Spleen (tissue), 7 donors: ENCODE measurements around the gene NIPA2.

Experiments
- CTCF ChIP-seq, 11 experiments: fragments of 200-600 bp in 7 of 11; fragments of 450-650 bp in 4 of 11; sonication (generic) in 4 of 11; IDR thresholded peaks in 8 of 11; conservative IDR thresholded peaks in 3 of 11; 1 replicate in 7 of 11; 2 replicates in 4 of 11; pipeline versions ENCODE4 v1.4.0 to v1.8.0; 2016 to 2021; ENCODE audit warnings: antibody characterized with exemption in 11 of 11, inconsistent platforms in 4 of 11, mild to moderate bottlenecking in 1 of 11
- POLR2A ChIP-seq, 3 donors: fragments of 450-650 bp; IDR thresholded peaks; one replicate each; pipeline ENCODE4 v1.5.1; 2017; ENCODE audit warnings: antibody characterized with exemption in 3 of 3, mild to moderate bottlenecking in 1 of 3
- POLR2AphosphoS5 ChIP-seq, 3 donors: sonication (generic); formaldehyde crosslinking; IDR thresholded peaks; one replicate each; pipeline ENCODE4 v1.5.1; 2017; ENCODE audit warnings: antibody characterized with exemption in 3 of 3
- donor health status: DM: no; HTN: no; CAD: no; lungs with moderate emphysema.
- donor health status: DM: no; HTN: no; CAD: no.
- donor health status: DM: no; HTN: no; CAD: no.

DNA sequence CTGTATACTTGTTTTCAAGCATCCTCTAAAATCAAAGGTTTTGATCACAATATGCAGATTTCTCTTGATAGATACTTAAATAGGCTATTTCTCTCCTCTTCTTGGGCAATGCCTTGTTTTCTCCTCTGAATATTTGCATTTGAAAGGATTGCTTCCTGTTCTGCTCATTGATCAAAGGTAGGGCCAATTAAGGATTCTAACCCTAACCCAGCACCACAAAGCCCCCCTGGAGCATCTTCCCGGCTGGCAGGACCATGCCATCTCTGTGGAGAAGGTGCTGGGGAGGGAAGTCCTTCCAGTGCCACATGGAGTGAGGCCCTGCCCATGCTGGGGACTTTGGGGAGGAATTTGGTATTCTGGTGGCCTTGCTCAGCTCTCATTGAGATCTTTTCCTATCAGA, 11.3 kb upstream of the NIPA2 start:
- TF ChIP-seq CTCF (IDR thresholded peaks at IDR 0.05 in 8 of 11, conservative IDR thresholded peaks at IDR 0.05 in 3 of 11) (no peak), POLR2A (IDR thresholded peaks at IDR 0.05) (no peak), POLR2AphosphoS5 (IDR thresholded peaks at IDR 0.05) (no peak)
